RCC 7860 (cell line): ENCODE measurements around the gene FZD1.
"Not testable (repeated sequence)": the region's sequence is repeated elsewhere in the genome, so short reads cannot be mapped to it uniquely, and the experiment has no call there.

Experiments used
- DNase-seq: peaks from one replicate; pipeline ENCODE4 v3.0.0-alpha.2; 2015; ENCODE audit warnings: low spot score
- FAIRE-seq: peaks from 2 replicates; lab custom pipeline; 2012; peaks lifted over from hg19 to GRCh38; lab: Jason Lieb, UNC

FZD1 gene

GRCh38 chr7:91295576-91295975, 31.3 kb downstream of the FZD1 start:
- FAIRE-seq: peak; percentile 30

DNA sequence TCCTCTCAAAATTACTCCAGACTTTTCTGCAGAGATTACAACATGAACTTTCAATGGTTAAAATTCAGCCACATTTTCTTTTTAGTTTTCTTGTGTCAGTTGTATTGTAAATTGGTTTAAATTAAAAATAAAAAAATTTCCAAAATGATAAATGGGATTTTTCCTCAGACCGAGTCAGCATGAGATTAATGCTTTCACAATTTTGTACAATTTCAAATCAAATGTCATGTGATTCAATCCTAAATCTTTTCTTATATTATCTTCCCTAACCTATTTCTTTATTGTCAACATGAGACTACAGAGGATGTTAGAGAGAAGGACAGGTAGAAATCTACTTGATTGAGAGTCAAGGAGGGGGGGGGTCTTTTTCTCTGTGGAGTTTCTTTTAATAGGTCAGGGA, 33.7 kb downstream of the FZD1 start:
- no peak for FAIRE-seq
- no peak for DNase-seq

More at GRCh38 chr7:91295576-91295975, 31.3 kb downstream of the FZD1 start:
- DNase-seq: no peak

- DNase-seq: no peak
- no peak for FAIRE-seq
Measured at GRCh38 chr7:91299952-91300775, 35.9 kb downstream of the FZD1 start.

DNA sequence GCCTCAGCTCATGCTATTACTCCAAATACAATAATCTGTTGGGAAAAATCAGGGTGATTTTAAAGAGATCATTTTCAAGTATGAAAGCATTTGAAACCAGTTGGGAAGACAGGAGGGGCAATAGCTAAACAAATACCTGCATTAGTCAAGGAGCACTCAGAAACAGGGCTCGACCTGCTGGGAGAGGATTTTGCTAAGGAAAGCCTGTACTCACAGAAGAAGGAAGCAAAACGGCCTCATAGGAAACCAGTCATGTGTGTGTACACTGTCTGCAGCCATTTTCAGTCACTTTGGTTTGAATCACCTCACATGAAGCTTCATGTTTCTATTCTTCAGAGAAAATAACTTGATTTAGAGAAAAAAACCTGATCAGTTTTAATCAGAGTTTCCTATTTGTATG, 38.6 kb downstream of the FZD1 start:
- FAIRE-seq: no peak

DNA sequence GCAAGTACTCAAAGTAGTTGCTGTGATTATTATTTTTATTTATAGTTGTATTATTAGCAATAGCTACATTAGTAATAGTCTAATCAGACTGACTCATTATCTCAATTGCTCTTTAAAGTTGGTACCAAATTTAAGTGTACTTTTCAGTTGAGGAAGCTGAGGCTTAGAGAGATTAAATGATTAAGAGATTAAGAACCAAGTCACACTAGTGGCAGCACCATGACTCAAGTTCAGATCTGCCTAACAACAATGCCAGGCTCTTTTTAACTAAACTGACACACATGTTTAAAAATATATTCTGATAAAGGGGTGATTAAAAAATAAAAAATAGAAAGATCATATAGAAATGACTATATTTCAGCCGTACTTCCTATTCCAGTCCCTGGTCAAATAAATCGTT, 42.0 kb downstream of the FZD1 start:
- no peak for FAIRE-seq
- no peak for DNase-seq

More for the DNA sequence above, 38.6 kb downstream of the FZD1 start:
- no peak for DNase-seq

- no peak for DNase-seq
- FAIRE-seq: no peak
Measured at GRCh38 chr7:91307467-91307866, 43.2 kb downstream of the FZD1 start.

GRCh38 chr7:91308191-91308590, 44.0 kb downstream of the FZD1 start:
- FAIRE-seq, DNase-seq: not testable (repeated sequence)

GRCh38 chr7:91310830-91311460, 46.7 kb downstream of the FZD1 start:
- DNase-seq (peak; percentile 54), FAIRE-seq (peak; percentile 77)

GRCh38 chr7:91311839-91312238, 47.6 kb downstream of the FZD1 start:
- DNase-seq (peak; percentile 51), FAIRE-seq (peak; percentile 89)

DNA sequence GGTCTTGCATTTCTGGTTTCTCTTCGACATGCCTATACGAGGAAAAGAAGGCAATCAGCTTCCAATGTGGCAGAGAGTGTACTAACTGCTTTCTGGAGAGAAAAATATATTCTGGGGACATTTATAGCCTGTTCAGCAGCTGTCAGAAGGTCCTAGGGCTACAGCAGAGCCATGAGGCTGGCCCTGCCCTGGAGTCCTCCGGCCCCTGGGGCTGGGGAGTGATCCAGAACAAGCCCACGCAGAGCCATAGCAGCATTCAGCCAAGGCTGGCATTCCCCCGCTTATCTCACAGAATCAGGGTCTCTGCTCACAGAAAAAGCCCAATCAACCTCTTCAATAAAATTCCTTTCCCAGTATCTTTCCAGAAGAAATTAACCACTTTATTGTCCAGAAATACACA, 48.9 kb downstream of the FZD1 start:
- DNase-seq (no peak), FAIRE-seq (no peak)

DNA sequence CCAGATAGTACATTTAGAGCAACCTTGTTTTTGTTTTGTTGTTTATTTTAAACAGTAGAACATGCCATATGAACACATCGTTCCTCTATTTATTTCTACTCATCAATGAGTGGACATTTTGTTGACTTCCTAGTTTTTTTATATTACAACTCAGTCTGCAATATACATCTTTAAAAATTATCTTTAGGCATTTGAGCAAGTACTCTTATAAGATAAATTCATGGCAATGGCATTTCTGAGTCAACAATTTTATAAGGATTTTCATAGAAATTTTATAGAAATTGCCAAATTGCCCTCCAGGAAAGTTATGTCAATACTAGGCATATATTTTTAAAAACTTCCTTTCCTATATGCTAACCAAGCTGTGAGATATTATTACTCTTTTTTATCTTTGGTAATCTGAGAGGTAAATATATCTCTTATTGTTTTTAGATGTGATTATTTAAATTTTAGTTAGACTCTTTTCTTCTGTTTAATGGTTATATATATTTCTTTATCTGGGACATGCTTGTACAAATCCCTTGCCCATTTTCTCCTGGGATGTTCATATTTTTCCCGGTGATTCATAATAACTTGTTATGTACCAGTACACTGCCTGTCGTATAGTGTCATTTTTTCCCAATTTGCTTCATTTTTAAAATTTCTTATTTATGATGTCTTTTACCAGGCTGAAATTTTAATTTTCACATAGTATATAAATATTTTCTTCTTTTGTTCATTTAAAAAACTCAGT, 50.5 kb downstream of the FZD1 start:
- FAIRE-seq (peak; percentile 5), DNase-seq (no peak)

DNA sequence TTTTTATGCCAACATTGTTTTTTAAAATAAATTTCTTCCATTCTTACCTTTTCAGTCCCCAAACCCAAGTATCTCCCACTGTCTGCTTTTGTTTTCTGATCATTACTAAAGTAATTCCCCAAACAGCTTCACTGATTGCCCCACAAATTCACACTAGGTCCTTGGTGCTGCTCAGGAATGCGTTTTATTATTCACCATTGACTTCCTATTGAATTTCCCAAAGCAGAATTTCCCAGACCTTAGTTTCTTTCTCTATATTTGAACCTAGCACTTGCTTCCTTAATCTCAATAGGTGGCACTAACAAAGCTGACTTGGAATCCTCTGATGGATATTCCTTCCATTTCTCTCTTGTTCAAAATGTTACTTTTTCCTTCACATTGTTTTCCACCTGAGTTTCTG, 52.2 kb downstream of the FZD1 start:
- FAIRE-seq (no peak), DNase-seq (no peak)

DNA sequence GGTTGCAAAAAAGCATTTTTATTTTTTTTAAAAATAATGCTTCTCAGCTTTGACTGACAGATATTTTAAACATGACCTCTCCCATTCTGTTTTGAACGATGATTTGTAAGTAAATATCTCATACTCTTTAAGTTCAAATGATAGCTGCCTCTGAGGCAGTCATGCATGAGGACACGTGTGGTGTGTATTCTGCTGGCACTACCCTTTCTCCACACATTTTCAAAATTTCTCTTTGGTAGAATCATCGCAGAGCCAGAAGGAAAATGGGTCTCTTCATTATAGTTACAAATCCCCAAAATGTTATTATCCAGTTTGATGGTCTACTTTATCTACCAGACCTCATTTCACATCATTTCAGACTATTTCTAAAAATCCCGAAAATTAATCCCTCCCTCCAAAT, 55.1 kb downstream of the FZD1 start:
- FAIRE-seq (peak; percentile 87), DNase-seq (peak; percentile 49)

GRCh38 chr7:91320366-91321078, 56.3 kb downstream of the FZD1 start:
- DNase-seq: no peak

More at GRCh38 chr7:91320366-91321078, 56.3 kb downstream of the FZD1 start:
- FAIRE-seq: no peak
